ENCODE measurements around the gene ITGA2B.
"Not testable (repeated sequence)": the region's sequence is repeated elsewhere in the genome, so short reads cannot be mapped to it uniquely, and the experiment has no call there.

The ITGA2B gene

GRCh38 chr17:44389281-44389680, at the start of gene ITGA2B:
TSS of gene ITGA2B (minus strand) at chr17:44389649. CDS start at chr17:44389473, 176 bp downstream.
- no peak for DNase-seq

GRCh38 chr17:44439168-44439567, 49.7 kb upstream of the ITGA2B start:
- DNase-seq, result no peak

- no peak for DNase-seq
Observed at GRCh38 chr17:44438636-44439035, 49.2 kb upstream of the ITGA2B start.

- DNase-seq, result no peak
Observed at GRCh38 chr17:44436336-44436735, 46.9 kb upstream of the ITGA2B start.

GRCh38 chr17:44432254-44433157, 43.1 kb upstream of the ITGA2B start:
- no peak for DNase-seq

- no peak for DNase-seq
Observed at GRCh38 chr17:44424828-44425461, 35.5 kb upstream of the ITGA2B start.

GRCh38 chr17:44417553-44417952, 28.1 kb upstream of the ITGA2B start:
- DNase-seq, result no peak

GRCh38 chr17:44416558-44417289, 27.3 kb upstream of the ITGA2B start:
- no peak for DNase-seq

GRCh38 chr17:44414394-44415155, 25.1 kb upstream of the ITGA2B start:
- DNase-seq, result no peak

- DNase-seq, result no peak
Observed at GRCh38 chr17:44409309-44410028, 20.0 kb upstream of the ITGA2B start.

GRCh38 chr17:44408786-44409185, 19.3 kb upstream of the ITGA2B start:
- no peak for DNase-seq

GRCh38 chr17:44402564-44403172, 13.2 kb upstream of the ITGA2B start:
- DNase-seq, result no peak

GRCh38 chr17:44400226-44400847, 10.9 kb upstream of the ITGA2B start:
- no peak for DNase-seq

- no peak for DNase-seq
Observed at GRCh38 chr17:44398692-44399691, 9.5 kb upstream of the ITGA2B start.

GRCh38 chr17:44397479-44398440, 8.3 kb upstream of the ITGA2B start:
- no peak for DNase-seq

- DNase-seq, result no peak
Observed at GRCh38 chr17:44396946-44397345, 7.5 kb upstream of the ITGA2B start.

- DNase-seq, result no peak
Observed at GRCh38 chr17:44394833-44395232, 5.4 kb upstream of the ITGA2B start.

- DNase-seq, result not testable (repeated sequence)
Observed at GRCh38 chr17:44394112-44394511, 4.7 kb upstream of the ITGA2B start.
